Measurements from ENCODE around the gene SEMA3E.
"Not testable (repeated sequence)": the region's sequence is repeated elsewhere in the genome, so short reads cannot be mapped to it uniquely, and the experiment has no call there.

Gene SEMA3E

GRCh38 chr7:83552556-83552955 is 96.4 kb downstream of the SEMA3E start:
- not testable (repeated sequence) for DNase-seq

GRCh38 chr7:83550100-83550499 is 98.8 kb downstream of the SEMA3E start:
- DNase-seq, result no peak

GRCh38 chr7:83548250-83548649 is 100.7 kb downstream of the SEMA3E start:
- DNase-seq, result no peak

GRCh38 chr7:83547526-83547925 is 101.4 kb downstream of the SEMA3E start:
- DNase-seq, result no peak

- no peak for DNase-seq
Observed at GRCh38 chr7:83546586-83546985, 102.4 kb downstream of the SEMA3E start.

GRCh38 chr7:83541187-83541960 is 107.6 kb downstream of the SEMA3E start:
- no peak for DNase-seq

- DNase-seq, result no peak
Observed at GRCh38 chr7:83534488-83534887, 114.5 kb downstream of the SEMA3E start.

- DNase-seq, result no peak
Observed at GRCh38 chr7:83532219-83532618, 116.7 kb downstream of the SEMA3E start.

- DNase-seq, result no peak
Observed at GRCh38 chr7:83531766-83532165, 117.2 kb downstream of the SEMA3E start.

GRCh38 chr7:83528925-83529423 is 120.0 kb downstream of the SEMA3E start:
- no peak for DNase-seq

GRCh38 chr7:83524277-83525075 is 124.5 kb downstream of the SEMA3E start:
- no peak for DNase-seq

- no peak for DNase-seq
Observed at GRCh38 chr7:83520726-83521125, 128.2 kb downstream of the SEMA3E start.

- DNase-seq, result no peak
Observed at GRCh38 chr7:83519240-83519639, 129.7 kb downstream of the SEMA3E start.

GRCh38 chr7:83517035-83517700 is 131.8 kb downstream of the SEMA3E start:
- no peak for DNase-seq

- DNase-seq, result no peak
Observed at GRCh38 chr7:83514977-83515376, 134.0 kb downstream of the SEMA3E start.

- no peak for DNase-seq
Observed at GRCh38 chr7:83509255-83510021, 139.5 kb downstream of the SEMA3E start.

- no peak for DNase-seq
Observed at GRCh38 chr7:83504330-83504729, 144.6 kb downstream of the SEMA3E start.

GRCh38 chr7:83502636-83503035 is 146.3 kb downstream of the SEMA3E start:
- no peak for DNase-seq

- no peak for DNase-seq
Observed at GRCh38 chr7:83494683-83495082, 154.3 kb downstream of the SEMA3E start.

GRCh38 chr7:83492802-83493201 is 156.1 kb downstream of the SEMA3E start:
- DNase-seq, result no peak

GRCh38 chr7:83487801-83488200 is 161.1 kb downstream of the SEMA3E start:
- no peak for DNase-seq

GRCh38 chr7:83486957-83487356 is 162.0 kb downstream of the SEMA3E start:
- no peak for DNase-seq

GRCh38 chr7:83486536-83486935 is 162.4 kb downstream of the SEMA3E start:
- DNase-seq, result no peak
